ENCODE data around the gene CTTN. TPM values are rescaled to one million over a fixed set of nuclear protein-coding genes. Genes with fewer than 3 reads are reported as not detected.
A peak's percentile ranks its signal among the peaks of the same experiment; 100 is the strongest.

CTTN gene
- total and polyA plus RNA-seq, 2 of the 8 experiments (the other 6 are each of a cell fraction or from before 2014, with no cell fraction given): 84.6 to 216 TPM

DNA sequence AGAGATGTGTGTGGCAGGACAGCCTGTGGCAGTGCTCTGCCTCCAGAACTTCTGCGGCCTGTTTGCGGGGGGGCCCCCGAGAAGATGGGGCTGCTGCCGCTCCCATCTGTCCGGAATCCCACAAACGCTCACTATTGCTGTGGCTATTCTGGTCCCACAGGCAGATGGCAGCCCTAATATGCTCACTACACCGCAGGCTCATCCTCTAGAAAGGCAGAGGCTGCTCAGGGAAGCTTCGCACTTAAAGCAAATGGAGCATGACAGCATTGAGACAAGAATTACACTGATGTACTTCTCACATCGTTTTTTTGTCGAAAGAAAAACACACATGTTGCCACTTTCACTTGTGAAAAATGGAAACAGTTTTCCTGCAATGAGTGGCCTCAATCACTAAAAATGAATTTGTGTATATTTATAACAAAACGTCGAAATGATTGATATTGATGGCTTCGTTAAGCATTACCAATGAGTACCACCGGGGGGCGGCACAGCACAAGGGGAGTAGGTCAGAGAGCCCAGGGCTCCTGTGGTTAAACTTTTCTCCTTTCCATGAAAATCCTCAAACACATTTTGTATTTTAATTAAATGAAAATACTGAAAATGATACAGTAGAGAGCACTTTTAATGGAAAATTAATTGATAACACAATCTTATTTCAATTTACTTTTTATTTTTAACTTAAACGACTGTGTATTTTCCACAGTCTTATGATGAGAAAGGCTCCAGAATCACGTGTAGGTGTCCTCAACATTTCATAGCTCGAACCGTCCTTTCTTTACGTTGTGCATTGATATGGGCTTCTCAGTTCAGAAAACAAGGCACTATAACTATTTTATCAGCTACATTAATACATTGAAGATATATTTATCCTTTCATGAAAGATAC is 69.1 kb downstream of the CTTN start:
- H3K4ac ChIP-seq (replicated peaks; ENCODE audit: insufficient read length, low read depth, low read length): no peak overlapping the region
- H3K36me3 ChIP-seq (ENCODE audit: control insufficient read depth in 2 of 4, insufficient read depth in 4 of 4, low read length in 3 of 4): no peaks in the 10 kb centered on the region
- H2BK20ac ChIP-seq (ENCODE audit: low read length): peak overlapping the region; percentile 66; the same call in 1 of the 2 replicates
- no peaks in the 10 kb centered on the region; the same call in 1 of the 2 replicates for H3K23me2 ChIP-seq (ENCODE audit: low read depth, low read length)
- no peak overlapping the region for H3K23ac ChIP-seq (ENCODE audit: insufficient read length)
- no peak overlapping the region for H2BK12ac ChIP-seq (ENCODE audit: low read depth, low read length)
- H2AFZ ChIP-seq (ENCODE audit: low read length): no peak overlapping the region
- peaks cover 0 to 2% of the 10 kb centered on the region in 2 experiments for H4K20me1 ChIP-seq (replicated peaks in 1 of 2; ENCODE audit: control insufficient read depth in 1 of 2, insufficient read depth in 2 of 2, low read length in 2 of 2)
- H3K27me3 ChIP-seq (replicated peaks in 1 of 4; ENCODE audit: control insufficient read depth in 3 of 4, extremely low read depth in 1 of 4, insufficient read depth in 3 of 4, low read length in 3 of 4): no peaks in the 10 kb centered on the region
- FAIRE-seq: peak; percentile 88
- no peak overlapping the region for H3K4me2 ChIP-seq (ENCODE audit: insufficient read depth in 1 of 2, low read depth in 2 of 2, low read length in 2 of 2)
- H3K9me3 ChIP-seq (ENCODE audit: insufficient read depth in 2 of 2, low read depth in 1 of 2, low read length in 1 of 2): peaks cover 0 to 3% of the 10 kb centered on the region in 2 experiments; a peak in 1 of 4 replicates
- H2BK120ac ChIP-seq (replicated peaks; ENCODE audit: low read depth, low read length): no peak overlapping the region
- H3K18ac ChIP-seq (ENCODE audit: extremely low read depth, low read length): no peak overlapping the region
- ChIA-PET CTCF (ENCODE audit: partially characterized antibody) (interaction anchor here (0.7 to 8.2 kb wide), 51 partner anchors 8 to 952 kb away, joined by 3 to 90 read pairs (median 5); no protein-coding TSS in a partner anchor), POLR2A (ENCODE audit: partially characterized antibody) (interaction anchor here (1.0 kb wide), 1 partner anchor 329 kb away, joined by 3 read pairs; no protein-coding TSS in a partner anchor)
- no peak overlapping the region for H2AK5ac ChIP-seq (ENCODE audit: low read depth, low read length)
- H3K79me1 ChIP-seq (ENCODE audit: low read depth, low read length): no peaks in the 10 kb centered on the region
- H3K4me3 ChIP-seq (ENCODE audit: extremely low read depth in 1 of 4, insufficient read depth in 2 of 4, low read depth in 3 of 4, low read length in 4 of 4): no peak overlapping the region
- H3K79me2 ChIP-seq (ENCODE audit: control insufficient read depth in 1 of 2, insufficient read depth in 2 of 2, low read length in 2 of 2): no peaks in the 10 kb centered on the region
- H3K4me1 ChIP-seq (replicated peaks in 1 of 4; ENCODE audit: control insufficient read depth in 3 of 4, insufficient read depth in 4 of 4, low read length in 3 of 4): peaks cover 0 to 4% (median under 1%) of the 10 kb centered on the region in 4 experiments; a peak in 3 of 7 replicates
- H3K56ac ChIP-seq (replicated peaks; ENCODE audit: insufficient read length, low read depth, low read length): no peak overlapping the region
- H3K27ac ChIP-seq (ENCODE audit: low read depth, low read length): no peak overlapping the region
- H3K9ac ChIP-seq (replicated peaks in 1 of 4; ENCODE audit: extremely low read depth in 1 of 4, low read depth in 3 of 4, low read length in 3 of 4): no peak overlapping the region
- peak in 1 of 2 experiments; percentile 91 for DNase-seq (ENCODE audit: low read depth in 1 of 2, low spot score in 2 of 2)
- no peak overlapping the region for H4K91ac ChIP-seq (replicated peaks; ENCODE audit: insufficient read length, low read length)
- H2BK5ac ChIP-seq (ENCODE audit: low read depth, low read length): no peak overlapping the region
- 0 out of 2 replicates have a peak overlapping the region, but pooled peaks have one; percentile 36 for H2BK15ac ChIP-seq (ENCODE audit: low read length)
- 57% methylated on average over 20 of the region's 20 CpGs; no CpG with 5 or more reads in 1 of the 2 experiments for WGBS, 2 experiments (ENCODE audit: extremely low coverage in 1 of 2, insufficient coverage in 1 of 2, insufficient read length in 1 of 2, insufficient replicate concordance in 2 of 2, low coverage in 1 of 2, low lambda C conversion rate in 2 of 2, missing lambda C conversion rate in 1 of 2)
- no peak overlapping the region for H3K14ac ChIP-seq (ENCODE audit: insufficient read length)
- no peak overlapping the region for H4K5ac ChIP-seq (ENCODE audit: insufficient read length, low read depth, low read length)
- no peak overlapping the region for H4K8ac ChIP-seq (ENCODE audit: extremely low read depth, insufficient read depth, low read length)
- peak; percentile 93 to 95 for TF ChIP-seq RAD21 (IDR thresholded peaks at IDR 0.05 in 1 of 2, conservative IDR thresholded peaks at IDR 0.05 in 1 of 2; ENCODE audit: low read depth in 2 of 2, low read length in 2 of 2)
- TF ChIP-seq KDM1A (IDR thresholded peaks at IDR 0.05; ENCODE audit: borderline replicate concordance, low read length): no peak
- TF ChIP-seq BCL11A (IDR thresholded peaks at IDR 0.05; ENCODE audit: low read depth in 2 of 2, low read length in 2 of 2): no peak
- no peak for TF ChIP-seq TCF12 (IDR thresholded peaks at IDR 0.05; ENCODE audit: low read depth, low read length)

All from H1 (cell line).